ENCODE data around the gene TMCC2.
"Not testable (repeated sequence)": the region's sequence is repeated elsewhere in the genome, so short reads cannot be mapped to it uniquely, and the experiment has no call there.

TMCC2 gene, protein sequence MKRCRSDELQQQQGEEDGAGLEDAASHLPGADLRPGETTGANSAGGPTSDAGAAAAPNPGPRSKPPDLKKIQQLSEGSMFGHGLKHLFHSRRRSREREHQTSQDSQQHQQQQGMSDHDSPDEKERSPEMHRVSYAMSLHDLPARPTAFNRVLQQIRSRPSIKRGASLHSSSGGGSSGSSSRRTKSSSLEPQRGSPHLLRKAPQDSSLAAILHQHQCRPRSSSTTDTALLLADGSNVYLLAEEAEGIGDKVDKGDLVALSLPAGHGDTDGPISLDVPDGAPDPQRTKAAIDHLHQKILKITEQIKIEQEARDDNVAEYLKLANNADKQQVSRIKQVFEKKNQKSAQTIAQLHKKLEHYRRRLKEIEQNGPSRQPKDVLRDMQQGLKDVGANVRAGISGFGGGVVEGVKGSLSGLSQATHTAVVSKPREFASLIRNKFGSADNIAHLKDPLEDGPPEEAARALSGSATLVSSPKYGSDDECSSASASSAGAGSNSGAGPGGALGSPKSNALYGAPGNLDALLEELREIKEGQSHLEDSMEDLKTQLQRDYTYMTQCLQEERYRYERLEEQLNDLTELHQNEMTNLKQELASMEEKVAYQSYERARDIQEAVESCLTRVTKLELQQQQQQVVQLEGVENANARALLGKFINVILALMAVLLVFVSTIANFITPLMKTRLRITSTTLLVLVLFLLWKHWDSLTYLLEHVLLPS

DNA sequence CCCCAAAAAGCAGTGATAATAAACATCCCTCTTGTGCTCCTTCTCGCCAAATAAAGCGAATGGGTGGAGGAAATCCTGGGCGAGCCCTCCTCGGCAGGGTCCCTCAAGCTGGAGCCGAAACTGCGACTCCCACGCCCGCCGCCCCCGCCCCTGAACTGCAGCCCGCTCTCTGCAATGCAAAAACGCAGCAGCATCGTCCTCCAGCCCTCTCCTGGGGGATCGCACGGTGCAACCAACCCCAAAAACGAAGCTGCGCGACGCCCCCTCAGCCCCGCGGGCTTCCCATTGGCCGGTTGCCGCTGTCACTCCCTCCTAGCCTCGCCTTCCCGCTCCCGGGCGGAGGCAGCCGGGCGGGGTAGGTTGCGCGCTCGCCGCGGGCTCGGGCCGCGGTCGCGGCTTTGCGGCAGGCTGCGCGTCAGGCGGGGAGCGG is at the start of gene TMCC2:
Gene TMCC2, plus strand, starts transcription at position 363 of the 430 bp plus-strand sequence. CDS start 619 bp downstream, outside the sequence.
- peaks cover 18 to 26% of the 10 kb centered on the region in 2 donors for H3K4me1 ChIP-seq (ENCODE audit: control insufficient read depth in 1 of 2, insufficient read depth in 2 of 2, low read length in 2 of 2)
- peaks cover 14 to 34% of the 10 kb centered on the region in 2 donors for H3K27me3 ChIP-seq (ENCODE audit: control insufficient read depth in 1 of 2, insufficient read depth in 2 of 2, low read length in 2 of 2)
- H3K9ac ChIP-seq (ENCODE audit: low read depth in 1 of 2, low read length in 2 of 2) = peak within 1 kb of the TSS in 1 of 2 donors; percentile 51
- no peaks in the 10 kb centered on the region for H3K36me3 ChIP-seq (ENCODE audit: control insufficient read depth in 1 of 2, insufficient read depth in 2 of 2, low read length in 2 of 2)
- H3K4me3 ChIP-seq (ENCODE audit: low read depth in 1 of 2, low read length in 2 of 2) = peak within 1 kb of the TSS; percentile 66 to 73
- H3K9me3 ChIP-seq (ENCODE audit: control insufficient read depth in 1 of 2, low read length in 2 of 2) = no peaks in the 10 kb centered on the region
- H3K27ac ChIP-seq (ENCODE audit: low read depth, low read length) = no peak within 1 kb of the TSS

DNA sequence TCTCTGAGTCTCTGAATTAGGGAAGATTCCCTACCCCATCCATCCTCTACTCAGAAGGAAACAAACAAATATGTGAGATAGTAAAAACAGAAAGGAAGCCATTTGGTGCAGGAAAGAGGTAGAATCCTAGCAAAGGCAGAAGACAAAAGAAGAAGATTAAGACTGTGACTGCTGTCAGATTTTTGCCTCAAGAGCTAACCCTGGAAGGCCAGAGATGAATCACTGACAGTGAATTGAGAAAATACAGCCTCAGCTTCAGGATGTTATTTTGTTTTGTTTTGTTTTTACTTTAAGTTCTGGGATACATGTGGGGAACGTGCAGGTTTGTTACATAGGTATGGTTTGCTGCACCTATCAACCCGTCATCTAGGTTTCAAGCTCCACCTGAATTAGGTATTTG is 47.9 kb upstream of the TMCC2 start:
- Histone ChIP-seq H3K27me3 (ENCODE audit: control insufficient read depth in 1 of 2, insufficient read depth in 2 of 2, low read length in 2 of 2) (no peaks in the 10 kb centered on the region), H3K9me3 (ENCODE audit: control insufficient read depth in 1 of 2, low read length in 2 of 2) (no peaks in the 10 kb centered on the region), H3K4me3 (ENCODE audit: low read depth in 1 of 2, low read length in 2 of 2) (no peak overlapping the region), H3K36me3 (ENCODE audit: control insufficient read depth in 1 of 2, insufficient read depth in 2 of 2, low read length in 2 of 2) (peaks cover 0 to 5% of the 10 kb centered on the region in 2 donors), H3K27ac (ENCODE audit: low read depth, low read length) (no peak overlapping the region), H3K4me1 (ENCODE audit: control insufficient read depth in 1 of 2, insufficient read depth in 2 of 2, low read length in 2 of 2) (peaks cover 6 to 7% of the 10 kb centered on the region in 2 donors), H3K9ac (ENCODE audit: low read depth in 1 of 2, low read length in 2 of 2) (no peak overlapping the region)

DNA sequence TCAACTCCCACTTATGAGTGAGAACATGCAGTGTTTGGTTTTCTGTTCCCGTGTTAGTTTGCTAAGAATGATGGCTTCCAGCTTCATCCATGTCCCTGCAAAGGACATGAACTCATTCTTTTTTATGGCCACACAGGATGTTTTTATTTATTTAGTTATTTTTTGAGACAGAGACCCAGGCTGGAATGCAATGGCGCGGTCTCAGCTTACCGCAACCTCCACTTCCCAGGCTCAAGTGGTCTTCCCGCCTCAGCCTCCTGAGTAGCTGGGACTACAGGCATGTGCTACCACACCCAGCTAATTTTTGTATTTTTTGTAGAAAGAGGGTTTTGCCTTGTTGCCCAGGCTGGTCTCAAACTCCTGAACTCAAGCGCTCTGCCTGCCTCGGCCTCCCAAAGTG is 47.4 kb upstream of the TMCC2 start:
- not testable (repeated sequence) for H3K9ac ChIP-seq (ENCODE audit: low read depth in 1 of 2, low read length in 2 of 2); H3K4me1 ChIP-seq (ENCODE audit: control insufficient read depth in 1 of 2, insufficient read depth in 2 of 2, low read length in 2 of 2); H3K27me3 ChIP-seq (ENCODE audit: control insufficient read depth in 1 of 2, insufficient read depth in 2 of 2, low read length in 2 of 2); H3K36me3 ChIP-seq (ENCODE audit: control insufficient read depth in 1 of 2, insufficient read depth in 2 of 2, low read length in 2 of 2); H3K9me3 ChIP-seq (ENCODE audit: control insufficient read depth in 1 of 2, low read length in 2 of 2); H3K4me3 ChIP-seq (ENCODE audit: low read depth in 1 of 2, low read length in 2 of 2); H3K27ac ChIP-seq (ENCODE audit: low read depth, low read length)

DNA sequence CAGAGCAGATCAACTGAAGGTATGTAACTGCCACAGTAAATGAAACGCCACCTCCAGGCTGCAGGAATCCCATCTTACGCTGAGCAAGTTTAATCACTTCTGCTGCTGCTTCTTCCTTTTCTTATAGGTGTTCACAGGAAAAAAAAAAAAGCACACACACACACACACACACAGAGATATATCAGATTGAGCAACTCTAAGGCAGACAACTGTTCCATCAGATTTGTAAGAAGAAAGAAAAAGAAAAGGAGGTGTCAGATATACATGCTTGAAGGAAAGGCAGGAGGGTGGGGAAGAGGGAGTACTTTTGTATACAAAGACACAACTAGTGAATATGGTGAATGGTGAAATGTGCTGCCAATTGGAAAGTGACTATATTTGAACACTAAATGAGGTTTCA is 44.8 kb upstream of the TMCC2 start:
- Histone ChIP-seq H3K4me1 (ENCODE audit: control insufficient read depth in 1 of 2, insufficient read depth in 2 of 2, low read length in 2 of 2) (no peaks in the 10 kb centered on the region), H3K27me3 (ENCODE audit: control insufficient read depth in 1 of 2, insufficient read depth in 2 of 2, low read length in 2 of 2) (no peaks in the 10 kb centered on the region), H3K9me3 (ENCODE audit: control insufficient read depth in 1 of 2, low read length in 2 of 2) (no peaks in the 10 kb centered on the region), H3K27ac (ENCODE audit: low read depth, low read length) (no peak overlapping the region), H3K9ac (ENCODE audit: low read depth in 1 of 2, low read length in 2 of 2) (no peak overlapping the region), H3K36me3 (ENCODE audit: control insufficient read depth in 1 of 2, insufficient read depth in 2 of 2, low read length in 2 of 2) (peaks cover 0 to 11% of the 10 kb centered on the region in 2 donors), H3K4me3 (ENCODE audit: low read depth in 1 of 2, low read length in 2 of 2) (no peak overlapping the region)

DNA sequence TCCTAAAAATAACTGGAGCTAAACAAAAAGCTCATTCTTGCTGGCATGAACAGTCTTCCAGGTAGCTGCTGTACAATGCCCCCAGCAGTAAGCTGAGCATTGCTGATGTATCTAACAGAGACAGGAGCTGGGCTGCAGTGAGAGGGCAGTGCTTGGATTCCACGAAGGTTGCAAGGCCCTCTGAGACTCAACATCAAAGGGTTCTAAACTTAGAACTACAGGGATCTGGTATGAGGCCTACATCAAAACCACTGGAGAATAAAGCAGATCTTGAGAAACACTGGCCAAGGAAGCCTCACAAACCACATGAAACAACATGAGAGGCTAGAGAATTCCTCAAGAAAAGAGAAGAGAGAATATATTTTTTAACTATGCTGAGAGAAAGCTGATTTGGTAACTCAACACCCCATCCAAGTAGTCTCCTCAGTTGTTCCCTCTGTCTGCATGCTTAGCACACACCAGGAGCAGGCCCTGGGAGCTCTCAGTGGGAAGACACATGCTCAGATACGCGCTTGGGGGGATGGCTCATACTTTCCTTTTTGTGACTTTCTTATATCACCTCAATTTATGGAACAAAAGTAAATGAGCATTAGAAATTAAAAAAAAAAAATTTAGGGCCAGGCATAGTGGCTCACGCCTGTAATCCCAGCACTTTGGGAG is 43.9 kb upstream of the TMCC2 start:
- no peaks in the 10 kb centered on the region for H3K4me1 ChIP-seq (ENCODE audit: control insufficient read depth in 1 of 2, insufficient read depth in 2 of 2, low read length in 2 of 2)
- H3K27ac ChIP-seq (ENCODE audit: low read depth, low read length) = no peak overlapping the region
- peaks cover 0 to 11% of the 10 kb centered on the region in 2 donors for H3K36me3 ChIP-seq (ENCODE audit: control insufficient read depth in 1 of 2, insufficient read depth in 2 of 2, low read length in 2 of 2)
- H3K9me3 ChIP-seq (ENCODE audit: control insufficient read depth in 1 of 2, low read length in 2 of 2) = no peaks in the 10 kb centered on the region
- no peak overlapping the region for H3K9ac ChIP-seq (ENCODE audit: low read depth in 1 of 2, low read length in 2 of 2)
- H3K4me3 ChIP-seq (ENCODE audit: low read depth in 1 of 2, low read length in 2 of 2) = no peak overlapping the region
- no peaks in the 10 kb centered on the region for H3K27me3 ChIP-seq (ENCODE audit: control insufficient read depth in 1 of 2, insufficient read depth in 2 of 2, low read length in 2 of 2)

DNA sequence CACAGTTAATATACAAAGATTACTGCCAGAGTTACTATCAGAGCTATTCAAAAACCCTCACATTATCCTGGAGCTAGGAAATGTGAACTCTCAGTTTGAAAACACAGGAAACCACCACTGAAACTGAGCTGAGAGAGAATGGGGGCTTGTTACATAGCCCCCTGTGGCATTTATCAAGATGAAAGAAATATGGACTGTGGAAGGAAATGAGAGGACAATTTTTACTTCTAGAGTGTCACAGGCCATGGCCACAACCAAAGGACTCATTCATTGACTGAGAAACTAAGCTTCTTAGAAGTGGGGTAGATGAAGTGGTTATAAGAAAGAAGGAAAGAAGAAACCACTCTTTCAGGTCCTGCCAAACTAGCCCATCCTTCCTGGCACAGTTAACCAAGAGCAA is 41.6 kb upstream of the TMCC2 start:
- peaks cover 0 to 2% of the 10 kb centered on the region in 2 donors for H3K4me1 ChIP-seq (ENCODE audit: control insufficient read depth in 1 of 2, insufficient read depth in 2 of 2, low read length in 2 of 2)
- no peak overlapping the region for H3K27ac ChIP-seq (ENCODE audit: low read depth, low read length)
- H3K9ac ChIP-seq (ENCODE audit: low read depth in 1 of 2, low read length in 2 of 2) = no peak overlapping the region
- no peak overlapping the region for H3K4me3 ChIP-seq (ENCODE audit: low read depth in 1 of 2, low read length in 2 of 2)
- peaks cover 0 to 11% of the 10 kb centered on the region in 2 donors for H3K36me3 ChIP-seq (ENCODE audit: control insufficient read depth in 1 of 2, insufficient read depth in 2 of 2, low read length in 2 of 2)
- H3K27me3 ChIP-seq (ENCODE audit: control insufficient read depth in 1 of 2, insufficient read depth in 2 of 2, low read length in 2 of 2) = no peaks in the 10 kb centered on the region
- no peaks in the 10 kb centered on the region for H3K9me3 ChIP-seq (ENCODE audit: control insufficient read depth in 1 of 2, low read length in 2 of 2)

DNA sequence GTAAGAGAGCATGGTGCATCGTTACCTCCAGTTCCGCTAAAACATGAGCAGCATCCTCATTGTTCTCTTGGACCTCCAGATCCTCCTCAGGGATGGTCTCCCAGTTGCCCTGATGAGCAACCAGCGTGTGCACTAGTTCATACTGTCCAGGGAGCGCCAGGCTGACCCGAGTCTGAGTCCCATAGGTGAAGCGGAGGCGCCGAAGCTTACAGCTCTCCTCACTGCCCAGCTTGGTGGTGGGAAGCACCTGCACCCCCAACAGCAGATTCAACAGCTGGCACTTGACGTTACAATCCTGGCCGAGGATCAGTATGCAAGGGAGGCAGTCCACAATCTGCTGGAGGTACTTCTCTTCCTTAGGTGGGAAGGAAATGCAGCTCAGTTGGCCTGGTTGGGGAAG is 40.3 kb upstream of the TMCC2 start:
- Histone ChIP-seq H3K4me3 (ENCODE audit: low read depth in 1 of 2, low read length in 2 of 2) (no peak overlapping the region), H3K27ac (ENCODE audit: low read depth, low read length) (no peak overlapping the region), H3K36me3 (ENCODE audit: control insufficient read depth in 1 of 2, insufficient read depth in 2 of 2, low read length in 2 of 2) (peaks cover 0 to 11% of the 10 kb centered on the region in 2 donors), H3K9ac (ENCODE audit: low read depth in 1 of 2, low read length in 2 of 2) (no peak overlapping the region), H3K27me3 (ENCODE audit: control insufficient read depth in 1 of 2, insufficient read depth in 2 of 2, low read length in 2 of 2) (no peaks in the 10 kb centered on the region), H3K9me3 (ENCODE audit: control insufficient read depth in 1 of 2, low read length in 2 of 2) (no peaks in the 10 kb centered on the region), H3K4me1 (ENCODE audit: control insufficient read depth in 1 of 2, insufficient read depth in 2 of 2, low read length in 2 of 2) (peaks cover 0 to 6% of the 10 kb centered on the region in 2 donors)

DNA sequence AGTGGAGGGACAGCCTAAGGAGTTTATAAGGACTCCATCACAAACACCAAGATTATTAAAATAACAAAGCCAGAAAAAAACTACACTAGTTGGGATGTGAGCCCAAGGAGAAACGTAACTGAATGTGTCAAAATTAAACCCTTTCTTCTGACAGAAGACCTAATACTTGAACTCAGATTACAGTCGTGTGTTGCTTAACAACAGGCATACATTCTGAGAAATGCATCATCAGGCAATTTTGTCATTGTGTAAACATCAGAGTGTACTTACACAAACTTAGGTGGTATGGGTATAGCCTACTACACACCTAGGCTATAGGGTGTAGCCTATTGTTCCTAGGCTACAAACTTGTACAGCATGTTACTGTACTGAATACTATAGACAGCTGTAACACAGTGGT is 39.6 kb upstream of the TMCC2 start:
- H3K36me3 ChIP-seq (ENCODE audit: control insufficient read depth in 1 of 2, insufficient read depth in 2 of 2, low read length in 2 of 2) = peaks cover 0 to 9% of the 10 kb centered on the region in 2 donors
- H3K9me3 ChIP-seq (ENCODE audit: control insufficient read depth in 1 of 2, low read length in 2 of 2) = no peaks in the 10 kb centered on the region
- no peak overlapping the region for H3K9ac ChIP-seq (ENCODE audit: low read depth in 1 of 2, low read length in 2 of 2)
- H3K4me1 ChIP-seq (ENCODE audit: control insufficient read depth in 1 of 2, insufficient read depth in 2 of 2, low read length in 2 of 2) = peaks cover 0 to 6% of the 10 kb centered on the region in 2 donors
- no peaks in the 10 kb centered on the region for H3K27me3 ChIP-seq (ENCODE audit: control insufficient read depth in 1 of 2, insufficient read depth in 2 of 2, low read length in 2 of 2)
- no peak overlapping the region for H3K27ac ChIP-seq (ENCODE audit: low read depth, low read length)
- H3K4me3 ChIP-seq (ENCODE audit: low read depth in 1 of 2, low read length in 2 of 2) = no peak overlapping the region

DNA sequence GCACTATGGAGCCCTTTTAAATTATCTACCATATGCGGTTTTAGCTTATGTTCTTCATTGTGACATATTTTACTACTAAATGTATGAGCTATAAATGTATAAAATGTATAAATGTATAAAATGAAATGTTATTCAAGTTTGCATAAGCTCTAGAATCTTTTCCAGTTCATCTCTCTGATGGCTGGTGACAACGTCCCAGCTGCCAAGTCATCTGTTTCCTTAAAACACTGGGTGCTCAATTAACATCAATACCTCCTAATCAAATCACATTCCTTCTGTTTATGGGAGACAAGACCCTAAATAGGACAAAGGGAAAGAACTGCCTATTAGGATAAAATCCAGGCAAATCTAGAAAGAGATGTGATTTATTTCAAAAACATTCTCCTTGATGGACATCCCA is 39.1 kb upstream of the TMCC2 start:
- Histone ChIP-seq H3K36me3 (ENCODE audit: control insufficient read depth in 1 of 2, insufficient read depth in 2 of 2, low read length in 2 of 2) (peaks cover 0 to 5% of the 10 kb centered on the region in 2 donors), H3K27me3 (ENCODE audit: control insufficient read depth in 1 of 2, insufficient read depth in 2 of 2, low read length in 2 of 2) (no peaks in the 10 kb centered on the region), H3K9ac (ENCODE audit: low read depth in 1 of 2, low read length in 2 of 2) (no peak overlapping the region), H3K4me1 (ENCODE audit: control insufficient read depth in 1 of 2, insufficient read depth in 2 of 2, low read length in 2 of 2) (peaks cover 0 to 6% of the 10 kb centered on the region in 2 donors), H3K9me3 (ENCODE audit: control insufficient read depth in 1 of 2, low read length in 2 of 2) (no peaks in the 10 kb centered on the region), H3K4me3 (ENCODE audit: low read depth in 1 of 2, low read length in 2 of 2) (no peak overlapping the region), H3K27ac (ENCODE audit: low read depth, low read length) (no peak overlapping the region)

DNA sequence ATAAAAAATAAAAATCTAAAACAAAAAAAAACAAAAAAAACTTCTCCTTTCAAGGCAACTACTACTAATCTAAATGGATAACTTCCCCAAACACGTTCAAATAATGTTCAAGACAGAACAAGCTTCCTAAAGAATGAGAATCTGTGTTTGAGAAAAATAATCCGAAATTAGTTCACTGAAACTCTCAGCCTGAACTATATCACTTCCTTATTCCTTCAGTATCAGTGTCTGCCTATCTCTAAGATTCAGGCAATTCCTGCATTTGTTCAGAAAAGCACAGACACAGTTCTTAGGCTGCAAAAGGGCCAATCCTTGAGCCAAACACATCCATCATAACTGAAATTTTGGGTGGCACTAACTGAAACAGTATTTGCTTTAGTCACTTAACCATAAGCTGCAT is 38.6 kb upstream of the TMCC2 start:
- H3K27ac ChIP-seq (ENCODE audit: low read depth, low read length) = no peak overlapping the region
- H3K36me3 ChIP-seq (ENCODE audit: control insufficient read depth in 1 of 2, insufficient read depth in 2 of 2, low read length in 2 of 2) = peaks cover 0 to 5% of the 10 kb centered on the region in 2 donors
- H3K27me3 ChIP-seq (ENCODE audit: control insufficient read depth in 1 of 2, insufficient read depth in 2 of 2, low read length in 2 of 2) = no peaks in the 10 kb centered on the region
- no peak overlapping the region for H3K4me3 ChIP-seq (ENCODE audit: low read depth in 1 of 2, low read length in 2 of 2)
- no peak overlapping the region for H3K9ac ChIP-seq (ENCODE audit: low read depth in 1 of 2, low read length in 2 of 2)
- H3K4me1 ChIP-seq (ENCODE audit: control insufficient read depth in 1 of 2, insufficient read depth in 2 of 2, low read length in 2 of 2) = peaks cover 0 to 6% of the 10 kb centered on the region in 2 donors
- no peaks in the 10 kb centered on the region for H3K9me3 ChIP-seq (ENCODE audit: control insufficient read depth in 1 of 2, low read length in 2 of 2)
